Activated T-helper 1 cell treated with anti-CD3 and anti-CD28 coated beads, Interleukin-2, amount 50 U/mL, for 16 hours (primary cell): Measurements from ENCODE around the gene KCNN1.
A peak's percentile ranks its signal among the peaks of the same experiment; 100 is the strongest.

ENCODE experiments used
- DNase-seq, 2 donors: peaks; one replicate each; pipeline ENCODE4 v3.0.0-alpha.2; 2020; ENCODE audit warnings: low read depth in 1 of 2, low spot score in 1 of 2

The KCNN1 gene

GRCh38 chr19:17946965-17947784, 19.7 kb upstream of the KCNN1 start:
- DNase-seq: no peak

GRCh38 chr19:17947815-17948513, 18.9 kb upstream of the KCNN1 start:
- DNase-seq: peak; percentile 82 to 97

GRCh38 chr19:17948514-17948900, 18.4 kb upstream of the KCNN1 start:
- DNase-seq: no peak

- DNase-seq: no peak
These were observed 17.7 kb upstream of the KCNN1 start for GRCh38 chr19:17948931-17949930.

GRCh38 chr19:17949956-17950309, 17.0 kb upstream of the KCNN1 start:
- DNase-seq: no peak

- peak in 1 of 2 donors; percentile 12 for DNase-seq
These were observed 16.4 kb upstream of the KCNN1 start for GRCh38 chr19:17950310-17951156.

- no peak for DNase-seq
These were observed 15.5 kb upstream of the KCNN1 start for GRCh38 chr19:17951157-17951989.

GRCh38 chr19:17951990-17952976, 14.6 kb upstream of the KCNN1 start:
- no peak for DNase-seq

- DNase-seq: no peak
These were observed 13.5 kb upstream of the KCNN1 start for GRCh38 chr19:17953316-17953801.

- DNase-seq: no peak
These were observed 13.0 kb upstream of the KCNN1 start for GRCh38 chr19:17953869-17954268.

GRCh38 chr19:17954401-17954800, 12.5 kb upstream of the KCNN1 start:
- DNase-seq: no peak

GRCh38 chr19:17957149-17957849, 9.6 kb upstream of the KCNN1 start:
- DNase-seq: no peak

GRCh38 chr19:17957885-17958284, 9.0 kb upstream of the KCNN1 start:
- no peak for DNase-seq

- DNase-seq: no peak
These were observed 2.8 kb upstream of the KCNN1 start for GRCh38 chr19:17963936-17964691.

GRCh38 chr19:17965370-17966128, 1.4 kb upstream of the KCNN1 start:
- DNase-seq: no peak

GRCh38 chr19:17966129-17966483, 801 bp upstream of the KCNN1 start:
- DNase-seq: no peak
